HCT116 (cell line): ENCODE data around the gene CHCHD3. TPM values are rescaled to one million over a fixed set of nuclear protein-coding genes. Genes with fewer than 3 reads are reported as not detected.

Experiments
- ATAC-seq: fragments of 200-7000 bp; cut with Tn5 transposase; 2 replicates; pipeline ENCODE4 v1.9.1; 2020; ENCODE audit warnings: mild to moderate bottlenecking, moderate library complexity
- Bru-seq: library from RNA; stranded (reverse); fragments of 400-500 nt; gene quantifications from one replicate; lab custom pipeline; 2021; lab: Mats Ljungman, UMichigan
- BruChase-seq, 2 experiments: library from RNA; stranded (reverse); fragments of 400-500 nt; gene quantifications; one replicate each; lab custom pipeline; 2021; lab: Mats Ljungman, UMichigan
- BruUV-seq: library from RNA; stranded (reverse); fragments of 400-500 nt; replicated peaks from 2 replicates; lab custom pipeline; 2021; lab: Mats Ljungman, UMichigan
- CTCF ChIA-PET: fragments of 300-600 bp; sonication (Branson Sonifier 250); formaldehyde crosslinking; loops from one replicate; lab custom pipeline; 2021; ENCODE audit warnings: antibody characterized with exemption; lab: Charles Lee
- POLR2A ChIA-PET: fragments of 300-600, 350-600 bp; sonication (Branson Sonifier 250); formaldehyde crosslinking; loops from one replicate; lab custom pipeline; 2021; ENCODE audit warnings: antibody characterized with exemption; lab: Charles Lee
- RAD21 ChIA-PET, 2 experiments: fragments of 300-600 bp; sonication (Branson Sonifier 250); formaldehyde crosslinking; loops; one replicate each; lab custom pipeline; 2023; ENCODE audit warnings: low total read pairs in 2 of 2; ENCODE audit not compliant: uncharacterized antibody in 2 of 2, unreplicated experiment in 2 of 2, low non-redundant PET in 1 of 2; lab: Charles Lee
- DNase-seq: peaks from one replicate; pipeline ENCODE4 v3.0.0-alpha.2; 2010; ENCODE audit warnings: low read depth, low spot score
- H2AFZ ChIP-seq: fragments of 200-600 bp; shearing (Covaris generic), sonication (generic); 2 replicates; pipeline ENCODE4 v1.6.1; 2017; ENCODE audit warnings: low read depth, mixed run types, mixed read lengths, antibody characterized with exemption, low read length; ENCODE audit not compliant: poor library complexity, severe bottlenecking
- H3K27ac ChIP-seq: 2 replicates; pipeline ENCODE4 v1.5.1; 2012; ENCODE audit warnings: low read depth, low read length
- H3K27me3 ChIP-seq: fragments of 200-600 bp; sonication (generic); 2 replicates; pipeline ENCODE4 v1.6.1; 2016; ENCODE audit warnings: mixed run types, low read length, mixed read lengths; ENCODE audit not compliant: insufficient read depth
- H3K36me3 ChIP-seq, 2 experiments: fragments of 200-500 bp in 1 of 2; fragments of 200-600 bp in 1 of 2; sonication (Bioruptor generic) in 1 of 2; sonication (generic) in 1 of 2; 2 replicates each; pipeline versions ENCODE4 v1.5.1 to v1.6.1; 2014 to 2016; ENCODE audit warnings: low read length in 2 of 2, inconsistent platforms in 1 of 2, mixed read lengths in 1 of 2, mixed run types in 1 of 2; ENCODE audit not compliant: insufficient read depth in 2 of 2, control insufficient read depth in 1 of 2
- H3K4me1 ChIP-seq, 2 experiments: fragments of 200-600 bp in 1 of 2; sonication (generic) in 1 of 2; 2 replicates each; pipeline versions ENCODE4 v1.5.1 to v1.6.1; 2012 to 2017; ENCODE audit warnings: low read length in 2 of 2, inconsistent platforms in 1 of 2, mild to moderate bottlenecking in 1 of 2, mixed read lengths in 1 of 2, mixed run types in 1 of 2, moderate library complexity in 1 of 2; ENCODE audit not compliant: insufficient read depth in 2 of 2, control insufficient read depth in 1 of 2
- H3K4me2 ChIP-seq: fragments of 200-600 bp; sonication (generic); 2 replicates; pipeline ENCODE4 v1.6.1; 2017; ENCODE audit warnings: mixed run types, low read length, mixed read lengths
- H3K4me3 ChIP-seq, 2 experiments: fragments of 200-600 bp in 1 of 2; sonication (generic) in 1 of 2; replicated peaks in 1 of 2; 2 replicates each; pipeline ENCODE4 v1.5.1; 2011 to 2016; ENCODE audit warnings: low read length in 2 of 2, control low read depth in 1 of 2, low read depth in 1 of 2, mild to moderate bottlenecking in 1 of 2, mixed read lengths in 1 of 2, mixed run types in 1 of 2
- H3K79me2 ChIP-seq: fragments of 200-600 bp; sonication (generic); 2 replicates; pipeline ENCODE4 v1.6.1; 2017; ENCODE audit warnings: mild to moderate bottlenecking, mixed run types, low read length, moderate library complexity, mixed read lengths; ENCODE audit not compliant: insufficient read depth
- H3K9ac ChIP-seq: fragments of 200-600 bp; sonication (generic); 2 replicates; pipeline ENCODE4 v1.6.1; 2016; ENCODE audit warnings: low read length, mixed read lengths
- H3K9me2 ChIP-seq: fragments of 200-600 bp; sonication (generic), shearing (Covaris generic); 2 replicates; pipeline ENCODE4 v1.6.1; 2017; ENCODE audit warnings: mixed run types, mild to moderate bottlenecking, moderate library complexity; ENCODE audit not compliant: insufficient read depth
- H3K9me3 ChIP-seq, 2 experiments: fragments of 200-500 bp in 1 of 2; fragments of 200-600 bp in 1 of 2; sonication (Bioruptor generic) in 1 of 2; sonication (generic) in 1 of 2; 2 replicates each; pipeline ENCODE4 v1.6.1; 2014 to 2017; ENCODE audit warnings: low read length in 2 of 2, mixed read lengths in 2 of 2, inconsistent platforms in 1 of 2, low read depth in 1 of 2, mild to moderate bottlenecking in 1 of 2, mixed run types in 1 of 2, moderate library complexity in 1 of 2; ENCODE audit not compliant: control insufficient read depth in 1 of 2, insufficient read depth in 1 of 2
- H4K20me1 ChIP-seq: fragments of 200-600 bp; sonication (generic), shearing (Covaris generic); 2 replicates; pipeline ENCODE4 v1.6.1; 2017; ENCODE audit warnings: mixed run types, mild to moderate bottlenecking, moderate library complexity; ENCODE audit not compliant: insufficient read depth
- CEBPB ChIP-seq: IDR thresholded peaks from 2 replicates; pipeline ENCODE4 v1.6.1; 2012; ENCODE audit warnings: low read depth
- EGR1 ChIP-seq: IDR thresholded peaks from 2 replicates; pipeline ENCODE4 v1.6.1; 2012; ENCODE audit warnings: low read depth
- EZH2phosphoT487 ChIP-seq: fragments of 200-600 bp; IDR thresholded peaks from 2 replicates; pipeline ENCODE4 v1.6.1; 2018; ENCODE audit warnings: antibody characterized with exemption, borderline replicate concordance
- FOSL1 ChIP-seq: IDR thresholded peaks from 2 replicates; pipeline ENCODE4 v1.6.1; 2012; ENCODE audit warnings: low read depth
- POLR2A ChIP-seq: IDR thresholded peaks from 2 replicates; pipeline ENCODE4 v1.7.0; 2011; ENCODE audit warnings: borderline replicate concordance; ENCODE audit not compliant: insufficient read depth, insufficient read length; ENCODE audit errors: extremely low read depth
- POLR2AphosphoS5 ChIP-seq: IDR thresholded peaks from 2 replicates; pipeline ENCODE4 v1.6.1; 2011; ENCODE audit warnings: mild to moderate bottlenecking, low read depth, low read length, moderate library complexity
- RAD21 ChIP-seq: IDR thresholded peaks from 2 replicates; pipeline ENCODE4 v1.6.1; 2012; ENCODE audit warnings: low read depth, mild to moderate bottlenecking
- SIN3A ChIP-seq: IDR thresholded peaks from 2 replicates; pipeline ENCODE4 v1.6.1; 2012; ENCODE audit warnings: low read depth
- SP1 ChIP-seq: IDR thresholded peaks from 2 replicates; pipeline ENCODE4 v1.6.1; 2012; ENCODE audit warnings: low read depth
- TCF7L2 ChIP-seq: IDR thresholded peaks from 2 replicates; pipeline ENCODE4 v1.7.0; 2011; ENCODE audit warnings: borderline replicate concordance, inconsistent platforms; ENCODE audit not compliant: insufficient read depth, insufficient read length; ENCODE audit errors: extremely low read depth
- YY1 ChIP-seq: IDR thresholded peaks from 2 replicates; pipeline ENCODE4 v1.6.1; 2011; ENCODE audit warnings: low read length, low read depth, moderate library complexity, mild to moderate bottlenecking; ENCODE audit not compliant: insufficient replicate concordance; ENCODE audit errors: extremely low read depth
- ZFX ChIP-seq: fragments of 450-650 bp; IDR thresholded peaks from 2 replicates; pipeline ENCODE4 v1.6.1; 2017
- ZNF274 ChIP-seq: fragments of 200-500 bp; sonication (Bioruptor generic); IDR thresholded peaks from 2 replicates; pipeline ENCODE4 v1.6.1; 2014; ENCODE audit warnings: mild to moderate bottlenecking, low read depth, low read length, inconsistent platforms
- intact Hi-C: fragments of 100-400 bp; cut with micrococcal nuclease; formaldehyde crosslinking; loops from 2 replicates; pipeline ENCODE4 v1.10.0; 2022
- long read RNA-seq: library from polyadenylated mRNA; unstranded; transcript quantifications from one replicate; pipeline ENCODE4 v2.0.0, GENCODE V29; 2021; ENCODE audit not compliant: unreplicated experiment
- polyA plus RNA-seq: library from polyadenylated mRNA; unstranded; fragments of >200 nt; gene quantifications from 2 replicates; pipeline ENCODE4 v1.2.1, GENCODE V29; 2012; ENCODE audit warnings: missing spikeins
- total RNA-seq: library from RNA; stranded (reverse); gene quantifications from one replicate; pipeline ENCODE4 v1.2.1, GENCODE V29; 2021; ENCODE audit not compliant: unreplicated experiment
- TF ChIP-seq, protein P1 (sequence below), 3 experiments: fragments of 200-600 bp in 1 of 3; sonication (generic) in 1 of 3; IDR thresholded peaks in 2 of 3; conservative IDR thresholded peaks in 1 of 3; 2 replicates each; pipeline ENCODE4 v1.5.1; 2012 to 2017; ENCODE audit warnings: low read depth in 2 of 3, low read length in 2 of 3, antibody characterized with exemption in 1 of 3, borderline replicate concordance in 1 of 3, control low read depth in 1 of 3, mild to moderate bottlenecking in 1 of 3, mixed read lengths in 1 of 3, mixed run types in 1 of 3, moderate library complexity in 1 of 3; ENCODE audit not compliant: insufficient read depth in 1 of 3
- TF ChIP-seq, protein P2 (sequence below): IDR thresholded peaks from 2 replicates; pipeline ENCODE4 v1.6.1; 2012
- TF ChIP-seq, protein P3 (sequence below): IDR thresholded peaks from 2 replicates; pipeline ENCODE4 v1.6.1; 2012; ENCODE audit warnings: low read depth
- TF ChIP-seq, protein P4 (sequence below): IDR thresholded peaks from 2 replicates; pipeline ENCODE4 v1.6.1; 2012

CHCHD3 gene
- total RNA-seq (73.5 TPM), Bru-seq, nascent RNA (percentile 81 among the genes with signal in this experiment), BruChase-seq, experiment 1, labeled RNA remaining after a 6-hour chase (percentile 60 among the genes with signal in this experiment), BruChase-seq, experiment 2, labeled RNA remaining after a 2-hour chase (percentile 66 among the genes with signal in this experiment)
- 54.2 and 64.8 TPM in 2 replicates for polyA plus RNA-seq
- long read RNA-seq, transcript CHCHD3-201 (8 exons, 1,598 nt), result major isoform, 166 of 187 reads
- long read RNA-seq, partial matches to known transcripts, result 4 of 187 reads
- long read RNA-seq, other reads (novel, unspliced or antisense), result 17 of 187 reads

DNA sequence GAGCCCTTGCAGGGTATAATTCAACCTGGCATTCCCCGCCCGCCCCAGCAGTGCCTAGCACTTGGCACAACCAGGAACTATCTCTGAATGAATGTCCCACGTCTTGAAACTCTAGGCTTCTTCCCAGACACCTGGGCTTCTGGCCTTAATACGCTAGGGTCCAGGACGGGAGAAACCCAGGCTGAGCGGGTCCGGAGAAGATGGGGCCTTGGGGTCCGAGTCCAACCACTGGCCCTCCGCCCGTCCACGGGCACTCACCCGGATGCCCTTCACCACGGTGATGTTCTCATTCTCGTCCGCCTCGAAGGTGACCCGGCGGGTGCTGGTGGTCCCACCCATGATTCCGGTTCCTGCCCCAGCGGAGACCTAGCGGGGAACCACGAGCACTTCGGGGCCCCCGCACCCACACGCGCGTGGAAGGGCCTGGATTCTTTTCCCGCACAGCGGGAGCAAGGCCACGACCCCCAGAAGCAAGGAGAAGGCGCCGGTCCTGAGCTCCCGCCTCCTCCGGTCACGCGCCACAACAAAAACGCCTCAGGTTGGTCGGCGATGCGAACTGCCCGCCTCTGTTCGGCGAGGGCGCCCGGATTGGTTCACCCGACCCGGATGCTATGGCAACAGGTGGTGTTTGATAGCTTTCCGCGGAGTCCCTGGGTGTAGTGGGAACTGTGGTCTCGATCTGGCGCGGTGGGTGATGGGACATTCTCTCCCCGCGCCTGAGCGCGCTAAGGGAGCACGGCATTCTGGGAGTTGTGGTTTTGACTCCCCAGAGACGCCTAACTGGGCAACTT is at the start of gene CHCHD3:
CHCHD3 (minus strand) TSS at position 492 of the 791 bp plus-strand sequence; CDS start at position 339, 153 bp downstream.
- no peaks in the 10 kb centered on the region for H3K27me3 ChIP-seq
- H3K27ac ChIP-seq, result peak within 1 kb of the TSS; percentile 62
- ATAC-seq (peak; percentile 98), DNase-seq (peak; percentile 96)
- H3K79me2 ChIP-seq, result peaks cover 51% of the 10 kb centered on the region
- POLR2A ChIA-PET, result interaction anchor here (0.8 kb wide), 1 partner anchor 9 kb away, joined by 3 read pairs; no protein-coding TSS in a partner anchor
- peak within 1 kb of the TSS; percentile 84 for H3K9ac ChIP-seq
- no TSS peak for BruUV-seq
- CTCF ChIA-PET, result interaction anchor here (0.7 kb wide), 1 partner anchor 1351 kb away, joined by 3 read pairs; no protein-coding TSS in a partner anchor
- peaks cover 0 to 6% of the 10 kb centered on the region in 2 experiments; a peak in 1 of 4 replicates for H3K36me3 ChIP-seq
- intact Hi-C loops, result loop anchor here (10.0 kb wide), 1 partner anchor 1233 kb away; the partner anchor contains the start of gene SLC35B4
- RAD21 ChIA-PET, result no interaction called here
- H3K4me1 ChIP-seq, result peaks cover 0 to 10% of the 10 kb centered on the region in 2 experiments; a peak in 2 of 4 replicates
- no peaks in the 10 kb centered on the region for H3K9me2 ChIP-seq
- peaks cover 9% of the 10 kb centered on the region; the same call in 1 of the 2 replicates for H4K20me1 ChIP-seq
- peak within 1 kb of the TSS; percentile 82 for H2AFZ ChIP-seq
- peak within 1 kb of the TSS; percentile 90 to 93 for H3K4me3 ChIP-seq
- no peaks in the 10 kb centered on the region for H3K9me3 ChIP-seq
- H3K4me2 ChIP-seq, result peak within 1 kb of the TSS; percentile 90
- TF ChIP-seq YY1, result peak; percentile 53
- TF ChIP-seq, protein P1, sequence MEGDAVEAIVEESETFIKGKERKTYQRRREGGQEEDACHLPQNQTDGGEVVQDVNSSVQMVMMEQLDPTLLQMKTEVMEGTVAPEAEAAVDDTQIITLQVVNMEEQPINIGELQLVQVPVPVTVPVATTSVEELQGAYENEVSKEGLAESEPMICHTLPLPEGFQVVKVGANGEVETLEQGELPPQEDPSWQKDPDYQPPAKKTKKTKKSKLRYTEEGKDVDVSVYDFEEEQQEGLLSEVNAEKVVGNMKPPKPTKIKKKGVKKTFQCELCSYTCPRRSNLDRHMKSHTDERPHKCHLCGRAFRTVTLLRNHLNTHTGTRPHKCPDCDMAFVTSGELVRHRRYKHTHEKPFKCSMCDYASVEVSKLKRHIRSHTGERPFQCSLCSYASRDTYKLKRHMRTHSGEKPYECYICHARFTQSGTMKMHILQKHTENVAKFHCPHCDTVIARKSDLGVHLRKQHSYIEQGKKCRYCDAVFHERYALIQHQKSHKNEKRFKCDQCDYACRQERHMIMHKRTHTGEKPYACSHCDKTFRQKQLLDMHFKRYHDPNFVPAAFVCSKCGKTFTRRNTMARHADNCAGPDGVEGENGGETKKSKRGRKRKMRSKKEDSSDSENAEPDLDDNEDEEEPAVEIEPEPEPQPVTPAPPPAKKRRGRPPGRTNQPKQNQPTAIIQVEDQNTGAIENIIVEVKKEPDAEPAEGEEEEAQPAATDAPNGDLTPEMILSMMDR (IDR thresholded peaks at IDR 0.05 in 2 of 3, conservative IDR thresholded peaks at IDR 0.05 in 1 of 3; ENCODE audit: borderline replicate concordance in 1 of 3, insufficient read depth in 1 of 3, low read depth in 2 of 3, low read length in 2 of 3), result no peak
- TF ChIP-seq POLR2AphosphoS5, result peak; percentile 76
- peak; percentile 82 for TF ChIP-seq ZFX
- TF ChIP-seq, protein P2, sequence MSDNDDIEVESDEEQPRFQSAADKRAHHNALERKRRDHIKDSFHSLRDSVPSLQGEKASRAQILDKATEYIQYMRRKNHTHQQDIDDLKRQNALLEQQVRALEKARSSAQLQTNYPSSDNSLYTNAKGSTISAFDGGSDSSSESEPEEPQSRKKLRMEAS, result peak; percentile 82
- TF ChIP-seq RAD21, result no peak
- TF ChIP-seq TCF7L2, result peak; percentile 60
- TF ChIP-seq, protein P3, sequence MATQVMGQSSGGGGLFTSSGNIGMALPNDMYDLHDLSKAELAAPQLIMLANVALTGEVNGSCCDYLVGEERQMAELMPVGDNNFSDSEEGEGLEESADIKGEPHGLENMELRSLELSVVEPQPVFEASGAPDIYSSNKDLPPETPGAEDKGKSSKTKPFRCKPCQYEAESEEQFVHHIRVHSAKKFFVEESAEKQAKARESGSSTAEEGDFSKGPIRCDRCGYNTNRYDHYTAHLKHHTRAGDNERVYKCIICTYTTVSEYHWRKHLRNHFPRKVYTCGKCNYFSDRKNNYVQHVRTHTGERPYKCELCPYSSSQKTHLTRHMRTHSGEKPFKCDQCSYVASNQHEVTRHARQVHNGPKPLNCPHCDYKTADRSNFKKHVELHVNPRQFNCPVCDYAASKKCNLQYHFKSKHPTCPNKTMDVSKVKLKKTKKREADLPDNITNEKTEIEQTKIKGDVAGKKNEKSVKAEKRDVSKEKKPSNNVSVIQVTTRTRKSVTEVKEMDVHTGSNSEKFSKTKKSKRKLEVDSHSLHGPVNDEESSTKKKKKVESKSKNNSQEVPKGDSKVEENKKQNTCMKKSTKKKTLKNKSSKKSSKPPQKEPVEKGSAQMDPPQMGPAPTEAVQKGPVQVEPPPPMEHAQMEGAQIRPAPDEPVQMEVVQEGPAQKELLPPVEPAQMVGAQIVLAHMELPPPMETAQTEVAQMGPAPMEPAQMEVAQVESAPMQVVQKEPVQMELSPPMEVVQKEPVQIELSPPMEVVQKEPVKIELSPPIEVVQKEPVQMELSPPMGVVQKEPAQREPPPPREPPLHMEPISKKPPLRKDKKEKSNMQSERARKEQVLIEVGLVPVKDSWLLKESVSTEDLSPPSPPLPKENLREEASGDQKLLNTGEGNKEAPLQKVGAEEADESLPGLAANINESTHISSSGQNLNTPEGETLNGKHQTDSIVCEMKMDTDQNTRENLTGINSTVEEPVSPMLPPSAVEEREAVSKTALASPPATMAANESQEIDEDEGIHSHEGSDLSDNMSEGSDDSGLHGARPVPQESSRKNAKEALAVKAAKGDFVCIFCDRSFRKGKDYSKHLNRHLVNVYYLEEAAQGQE, result no peak
- peak; percentile 69 for TF ChIP-seq SIN3A
- TF ChIP-seq POLR2A, result peak; percentile 28
- 0 out of 2 replicates have a peak, but pooled peaks have one; percentile 36 for TF ChIP-seq EGR1
- no peak for TF ChIP-seq CEBPB
- no peak for TF ChIP-seq EZH2phosphoT487
- TF ChIP-seq, protein P4, sequence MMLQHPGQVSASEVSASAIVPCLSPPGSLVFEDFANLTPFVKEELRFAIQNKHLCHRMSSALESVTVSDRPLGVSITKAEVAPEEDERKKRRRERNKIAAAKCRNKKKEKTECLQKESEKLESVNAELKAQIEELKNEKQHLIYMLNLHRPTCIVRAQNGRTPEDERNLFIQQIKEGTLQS, result no peak
- peak; percentile 92 for TF ChIP-seq SP1
- no peak for TF ChIP-seq FOSL1
- no peak for TF ChIP-seq ZNF274
